Chondrocyte (in vitro differentiated cells): Measurements from ENCODE around the gene GNG7. TPM values are rescaled to one million over a fixed set of nuclear protein-coding genes. Genes with fewer than 3 reads are reported as not detected.
"Not testable (repeated sequence)": the region's sequence is repeated elsewhere in the genome, so short reads cannot be mapped to it uniquely, and the experiment has no call there.

Experiments
- DNase-seq: peaks from one replicate; pipeline ENCODE4 v3.0.0; 2021; ENCODE audit warnings: mixed read lengths, low spot score
- H3K27ac Mint-ChIP-seq: one replicate; pipeline ENCODE4 v1.8.0; 2021; ENCODE audit warnings: mild to moderate bottlenecking, moderate library complexity, mixed read lengths; ENCODE audit not compliant: unreplicated experiment
- H3K27me3 Mint-ChIP-seq: 2 replicates; pipeline ENCODE4 v1.8.0; 2021; ENCODE audit warnings: low read depth, mixed read lengths
- H3K36me3 Mint-ChIP-seq: 2 replicates; pipeline ENCODE4 v1.8.0; 2021; ENCODE audit warnings: low read depth, mixed read lengths
- H3K4me1 Mint-ChIP-seq: 2 replicates; pipeline ENCODE4 v1.8.0; 2021; ENCODE audit warnings: low read depth, mild to moderate bottlenecking, mixed read lengths
- H3K4me3 Mint-ChIP-seq: one replicate; pipeline ENCODE4 v1.8.0; 2021; ENCODE audit warnings: mild to moderate bottlenecking, moderate library complexity, mixed read lengths; ENCODE audit not compliant: unreplicated experiment
- H3K9me3 Mint-ChIP-seq: 2 replicates; pipeline ENCODE4 v1.8.0; 2021; ENCODE audit warnings: low read depth, mixed read lengths
- total RNA-seq: library from RNA; stranded (reverse); gene quantifications from 3 replicates; pipeline ENCODE4 v1.2.1, GENCODE V29; 2021
- TF ChIP-seq, protein P1 (sequence below): fragments of 200-600 bp; sonication (generic); IDR thresholded peaks from 2 replicates; pipeline ENCODE4 v1.5.0; 2021; ENCODE audit warnings: antibody characterized with exemption, mild to moderate bottlenecking, moderate library complexity

GNG7 gene
- total RNA-seq, 1 donor from 2014 or later, result 1.9 TPM

DNA sequence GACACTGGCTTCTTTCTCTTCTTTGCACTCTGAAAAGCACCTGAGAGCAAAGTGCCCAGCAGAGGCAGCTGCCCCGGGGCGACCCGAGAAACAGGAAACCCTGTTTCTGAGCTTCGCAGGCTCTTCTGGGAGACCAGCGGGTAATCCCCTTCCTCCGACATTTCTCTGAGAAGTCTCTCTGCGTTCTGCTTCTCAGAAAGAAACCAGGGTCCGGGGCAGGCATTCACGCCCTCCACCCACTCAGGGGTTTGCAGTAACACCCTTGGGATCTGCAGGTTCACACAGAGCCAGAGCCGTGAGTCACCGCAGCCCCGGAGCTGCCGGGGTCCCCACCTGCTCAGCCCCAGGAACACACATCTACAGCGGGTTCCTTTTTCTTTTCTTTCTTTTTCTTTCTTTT is 140.6 kb downstream of the GNG7 start:
- Mint-ChIP-seq H3K27ac (peak overlapping the region; percentile 57), H3K4me3 (peak overlapping the region; percentile 42), H3K4me1 (peaks cover 13% of the 10 kb centered on the region), H3K27me3 (no peaks in the 10 kb centered on the region), H3K9me3 (no peaks in the 10 kb centered on the region), H3K36me3 (no peaks in the 10 kb centered on the region)
- TF ChIP-seq, protein P1, sequence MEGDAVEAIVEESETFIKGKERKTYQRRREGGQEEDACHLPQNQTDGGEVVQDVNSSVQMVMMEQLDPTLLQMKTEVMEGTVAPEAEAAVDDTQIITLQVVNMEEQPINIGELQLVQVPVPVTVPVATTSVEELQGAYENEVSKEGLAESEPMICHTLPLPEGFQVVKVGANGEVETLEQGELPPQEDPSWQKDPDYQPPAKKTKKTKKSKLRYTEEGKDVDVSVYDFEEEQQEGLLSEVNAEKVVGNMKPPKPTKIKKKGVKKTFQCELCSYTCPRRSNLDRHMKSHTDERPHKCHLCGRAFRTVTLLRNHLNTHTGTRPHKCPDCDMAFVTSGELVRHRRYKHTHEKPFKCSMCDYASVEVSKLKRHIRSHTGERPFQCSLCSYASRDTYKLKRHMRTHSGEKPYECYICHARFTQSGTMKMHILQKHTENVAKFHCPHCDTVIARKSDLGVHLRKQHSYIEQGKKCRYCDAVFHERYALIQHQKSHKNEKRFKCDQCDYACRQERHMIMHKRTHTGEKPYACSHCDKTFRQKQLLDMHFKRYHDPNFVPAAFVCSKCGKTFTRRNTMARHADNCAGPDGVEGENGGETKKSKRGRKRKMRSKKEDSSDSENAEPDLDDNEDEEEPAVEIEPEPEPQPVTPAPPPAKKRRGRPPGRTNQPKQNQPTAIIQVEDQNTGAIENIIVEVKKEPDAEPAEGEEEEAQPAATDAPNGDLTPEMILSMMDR, result no peak
- no peak for DNase-seq

DNA sequence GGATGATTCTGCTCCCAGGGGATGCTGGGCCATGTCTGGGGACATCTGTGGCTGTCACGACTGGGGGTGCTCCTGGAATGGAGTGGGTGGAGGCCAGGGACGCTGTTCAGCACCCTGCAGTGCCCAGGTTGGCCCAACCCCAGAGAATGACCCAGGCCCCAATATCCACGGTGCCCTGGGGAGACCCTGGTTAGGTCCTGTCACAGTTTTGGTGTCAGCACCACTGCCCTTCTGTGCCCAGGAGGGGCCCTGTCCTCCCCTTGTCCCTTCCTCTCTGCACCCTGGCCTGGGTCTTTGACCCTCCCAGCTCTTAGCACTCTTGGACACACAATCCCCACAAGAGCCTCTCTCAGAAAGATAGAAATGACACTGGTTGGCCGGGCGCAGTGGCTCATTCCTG is 141.3 kb downstream of the GNG7 start:
- no peaks in the 10 kb centered on the region for H3K27me3 Mint-ChIP-seq
- H3K9me3 Mint-ChIP-seq, result no peaks in the 10 kb centered on the region
- H3K4me3 Mint-ChIP-seq, result no peak overlapping the region
- TF ChIP-seq, protein P1, result no peak
- no peak for DNase-seq
- no peaks in the 10 kb centered on the region for H3K36me3 Mint-ChIP-seq
- peaks cover 17% of the 10 kb centered on the region for H3K4me1 Mint-ChIP-seq
- no peak overlapping the region for H3K27ac Mint-ChIP-seq

DNA sequence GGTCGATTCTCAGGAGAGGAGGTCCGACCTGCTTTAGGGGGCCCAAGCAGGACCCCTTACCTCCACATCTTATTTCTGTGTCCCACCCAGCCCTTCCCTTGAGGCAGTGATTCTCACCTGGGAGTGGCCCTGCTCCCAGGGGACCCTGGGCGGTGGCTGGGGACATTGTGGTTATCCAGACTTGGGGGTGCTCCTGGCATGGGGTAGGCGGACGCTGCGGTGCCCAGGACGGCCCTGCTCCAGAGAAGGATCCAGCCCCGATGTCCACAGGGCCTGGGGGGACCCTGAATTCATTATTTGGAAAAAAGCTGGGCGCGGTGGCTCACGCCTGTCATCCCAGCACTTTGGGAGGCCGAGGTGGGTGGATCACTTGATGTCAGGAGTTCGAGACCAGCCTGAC is 142.1 kb downstream of the GNG7 start:
- Mint-ChIP-seq H3K27ac (no peak overlapping the region), H3K36me3 (no peaks in the 10 kb centered on the region), H3K4me3 (no peak overlapping the region), H3K27me3 (no peaks in the 10 kb centered on the region), H3K4me1 (peaks cover 22% of the 10 kb centered on the region), H3K9me3 (no peaks in the 10 kb centered on the region)
- DNase-seq, result no peak
- TF ChIP-seq, protein P1, result no peak

DNA sequence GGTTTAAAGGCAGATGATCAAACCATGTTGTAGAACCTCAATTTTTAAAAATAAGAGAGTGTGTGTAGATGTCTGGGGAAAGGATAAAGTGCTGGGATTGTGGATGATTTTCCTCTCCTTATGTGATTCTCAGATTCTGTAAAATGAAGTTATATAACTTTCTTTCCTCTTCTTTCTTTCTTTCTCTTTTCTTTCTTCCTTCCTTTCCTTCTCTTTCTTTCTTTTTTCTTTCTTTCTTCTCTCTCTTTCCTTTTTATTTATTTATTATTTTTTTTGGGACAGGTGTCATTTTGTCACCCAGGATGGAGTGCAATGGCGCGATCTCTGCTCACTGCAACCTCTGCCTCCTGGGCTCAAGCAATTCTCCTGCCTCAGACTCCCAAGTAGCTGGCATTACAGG is 144.0 kb downstream of the GNG7 start:
- H3K4me1 Mint-ChIP-seq, result peaks cover 30% of the 10 kb centered on the region
- no peaks in the 10 kb centered on the region for H3K36me3 Mint-ChIP-seq
- TF ChIP-seq, protein P1, result no peak
- H3K27me3 Mint-ChIP-seq, result no peaks in the 10 kb centered on the region
- H3K9me3 Mint-ChIP-seq, result no peaks in the 10 kb centered on the region
- no peak overlapping the region for H3K4me3 Mint-ChIP-seq
- no peak overlapping the region for H3K27ac Mint-ChIP-seq
- no peak for DNase-seq

DNA sequence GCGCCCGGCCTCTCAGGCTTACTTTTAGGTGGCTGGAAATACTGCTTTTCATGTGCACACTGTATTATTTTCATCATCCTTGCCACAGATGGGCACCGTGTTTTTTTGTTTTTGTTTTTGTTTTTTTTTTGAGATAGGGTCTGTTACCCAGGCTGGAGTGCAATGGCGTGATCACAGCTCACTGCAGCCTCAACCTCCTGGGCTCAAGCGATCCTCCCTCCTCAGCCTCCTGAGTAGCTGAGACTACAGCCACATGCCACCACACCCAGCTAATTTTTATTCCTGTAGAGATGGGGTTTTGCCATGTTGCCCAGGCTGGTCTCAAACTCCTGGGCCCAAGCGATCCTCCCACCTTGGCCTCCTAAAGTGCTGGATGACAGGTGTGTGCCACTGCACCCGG is 144.4 kb downstream of the GNG7 start:
- not testable (repeated sequence) for H3K27me3 Mint-ChIP-seq, H3K27ac Mint-ChIP-seq, H3K36me3 Mint-ChIP-seq, H3K4me3 Mint-ChIP-seq, DNase-seq, H3K9me3 Mint-ChIP-seq
- peaks cover 30% of the 10 kb centered on the region for H3K4me1 Mint-ChIP-seq

DNA sequence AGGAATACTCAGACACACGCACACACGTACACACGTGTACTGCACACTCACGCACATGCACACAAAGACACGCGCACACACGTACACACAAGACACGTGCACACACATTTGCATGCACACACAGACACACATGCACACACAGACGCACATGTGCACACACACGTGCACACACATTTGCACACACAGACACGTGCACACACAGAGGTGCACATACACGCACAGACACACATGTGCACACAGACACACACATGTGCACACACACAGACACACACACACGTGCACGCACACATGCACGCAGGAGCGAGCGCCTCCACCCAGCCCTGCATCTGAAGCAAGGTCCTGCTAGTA is 145.4 kb downstream of the GNG7 start:
- H3K9me3 Mint-ChIP-seq, result no peaks in the 10 kb centered on the region
- H3K36me3 Mint-ChIP-seq, result no peaks in the 10 kb centered on the region
- H3K4me3 Mint-ChIP-seq, result no peak overlapping the region
- peak; percentile 73 for DNase-seq
- peaks cover 30% of the 10 kb centered on the region for H3K4me1 Mint-ChIP-seq
- H3K27me3 Mint-ChIP-seq, result no peaks in the 10 kb centered on the region
- TF ChIP-seq, protein P1, result no peak
- no peak overlapping the region for H3K27ac Mint-ChIP-seq
